Spleen (tissue), 11 donors: ENCODE data around the gene IFNA7. TPM values are rescaled to one million over a fixed set of nuclear protein-coding genes. Genes with fewer than 3 reads are reported as not detected.
"Not testable (repeated sequence)": the region's sequence is repeated elsewhere in the genome, so short reads cannot be mapped to it uniquely, and the experiment has no call there.

Experiments used
- DNase-seq: peaks from one replicate; pipeline ENCODE4 v3.0.0-alpha.2; 2020
- H3K27ac ChIP-seq, 8 donors: fragments of 200-600 bp; sonication (generic) in 7 of 8; 1 replicate in 4 of 8; 2 replicates in 4 of 8; pipeline versions ENCODE4 v1.5.0 to v1.8.0; 2016 to 2021; ENCODE audit warnings: inconsistent platforms in 4 of 8, mild to moderate bottlenecking in 4 of 8, moderate library complexity in 1 of 8
- H3K27me3 ChIP-seq, 7 donors: fragments of 200-600 bp; sonication (generic) in 6 of 7; replicated peaks in 1 of 7; 1 replicate in 4 of 7; 2 replicates in 3 of 7; pipeline versions ENCODE4 v1.5.0 to v1.8.0; 2016 to 2021; ENCODE audit warnings: inconsistent platforms in 3 of 7, mild to moderate bottlenecking in 1 of 7
- H3K36me3 ChIP-seq, 6 donors: fragments of 200-600 bp; sonication (generic) in 5 of 6; 1 replicate in 4 of 6; 2 replicates in 2 of 6; pipeline versions ENCODE4 v1.5.0 to v1.8.0; 2016 to 2021; ENCODE audit warnings: inconsistent platforms in 2 of 6
- H3K4me1 ChIP-seq, 6 donors: fragments of 200-600 bp; sonication (generic) in 5 of 6; 1 replicate in 3 of 6; 2 replicates in 3 of 6; pipeline versions ENCODE4 v1.5.0 to v1.8.0; 2016 to 2021; ENCODE audit warnings: inconsistent platforms in 3 of 6
- H3K4me3 ChIP-seq, 8 donors: fragments of 200-600 bp; sonication (generic) in 7 of 8; 1 replicate in 4 of 8; 2 replicates in 4 of 8; pipeline versions ENCODE4 v1.5.0 to v1.8.0; 2016 to 2021; ENCODE audit warnings: inconsistent platforms in 4 of 8, mild to moderate bottlenecking in 4 of 8, moderate library complexity in 2 of 8
- H3K9me3 ChIP-seq, 8 donors: fragments of 200-600 bp; sonication (generic) in 7 of 8; 1 replicate in 4 of 8; 2 replicates in 4 of 8; pipeline versions ENCODE4 v1.5.0 to v1.8.0; 2016 to 2021; ENCODE audit warnings: inconsistent platforms in 4 of 8
- CTCF ChIP-seq, 11 experiments: fragments of 200-600 bp in 7 of 11; fragments of 450-650 bp in 4 of 11; sonication (generic) in 4 of 11; IDR thresholded peaks in 8 of 11; conservative IDR thresholded peaks in 3 of 11; 1 replicate in 7 of 11; 2 replicates in 4 of 11; pipeline versions ENCODE4 v1.4.0 to v1.8.0; 2016 to 2021; ENCODE audit warnings: antibody characterized with exemption in 11 of 11, inconsistent platforms in 4 of 11, mild to moderate bottlenecking in 1 of 11
- POLR2A ChIP-seq, 3 donors: fragments of 450-650 bp; IDR thresholded peaks; one replicate each; pipeline ENCODE4 v1.5.1; 2017; ENCODE audit warnings: antibody characterized with exemption in 3 of 3, mild to moderate bottlenecking in 1 of 3
- POLR2AphosphoS5 ChIP-seq, 3 donors: sonication (generic); formaldehyde crosslinking; IDR thresholded peaks; one replicate each; pipeline ENCODE4 v1.5.1; 2017; ENCODE audit warnings: antibody characterized with exemption in 3 of 3
- WGBS, 5 donors: extraction: QIAGEN DNeasy Blood & Tissue Kit in 3 of 5; methylation state at CpG; one replicate each; pipeline versions ENCODE4 v1.1.5 to v1.1.7; 2013 to 2018; 5-methylcytosine and 5-hydroxymethylcytosine counted together
- intact Hi-C: fragments of 100-400 bp; cut with DNase I; formaldehyde crosslinking; loops from one replicate; pipeline ENCODE4 v1.15.0; 2023; ENCODE audit warnings: low total_unique reads
- polyA plus RNA-seq, 3 donors: library from polyadenylated mRNA; stranded (reverse); fragments of 200-250 nt; gene quantifications; one replicate each; pipeline ENCODE4 v1.2.1, GENCODE V29; 2013
- total RNA-seq, 7 donors: library from RNA; depleted of rRNA in 3 of 7; stranded (reverse); fragments of >200 nt in 3 of 7; fragmentation: NEBNext Ultra II Directional in 4 of 7; extraction: Animal tissue kit (Norgen Biotek cat#: 25700) in 4 of 7; gene quantifications; one replicate each; pipeline versions ENCODE4 v1.1.0 to v1.2.1, GENCODE V29; 2016 to 2021
- donor health status: healthy with polysubstance abuse.
- donor health status: DM: no; HTN: no; CAD: no; lungs with moderate emphysema.
- donor health status: DM: no; HTN: no; CAD: no.
- donor health status: Bipolar disorder and iron deficiency.
- donor health status: healthy.
- donor health status: DM: no; HTN: no; CAD: no.
- donor health status: DM: yes; HTN: yes; CAD: no.

The IFNA7 gene
- total and polyA plus RNA-seq, 10 donors = not detected

GRCh38 chr9:21174671-21175070 lies 27.3 kb downstream of the IFNA7 start:
- intact Hi-C loops = no loop called here
- DNase-seq = no peak
- no peak overlapping the region for H3K4me3 ChIP-seq
- TF ChIP-seq POLR2AphosphoS5 (IDR thresholded peaks at IDR 0.05) = no peak
- TF ChIP-seq POLR2A (IDR thresholded peaks at IDR 0.05) = no peak
- no peak for TF ChIP-seq CTCF (IDR thresholded peaks at IDR 0.05 in 8 of 11, conservative IDR thresholded peaks at IDR 0.05 in 3 of 11)
- no peak overlapping the region for H3K27ac ChIP-seq
- H3K9me3 ChIP-seq = no peaks in the 10 kb centered on the region
- no peaks in the 10 kb centered on the region for H3K4me1 ChIP-seq
- no peaks in the 10 kb centered on the region for H3K36me3 ChIP-seq
- no peaks in the 10 kb centered on the region for H3K27me3 ChIP-seq
- WGBS, 5 donors = 84 to 96% (median 92%) methylated on average over 2 of the region's 2 CpGs

GRCh38 chr9:21172156-21172555 lies 29.8 kb downstream of the IFNA7 start:
- intact Hi-C loops = no loop called here
- H3K4me1 ChIP-seq = no peaks in the 10 kb centered on the region
- no peaks in the 10 kb centered on the region for H3K36me3 ChIP-seq
- H3K4me3 ChIP-seq = no peak overlapping the region
- WGBS, 5 donors = 79 to 92% (median 82%) methylated on average over 3 of the region's 3 CpGs
- TF ChIP-seq POLR2AphosphoS5 (IDR thresholded peaks at IDR 0.05) (no peak), CTCF (IDR thresholded peaks at IDR 0.05 in 8 of 11, conservative IDR thresholded peaks at IDR 0.05 in 3 of 11) (no peak), POLR2A (IDR thresholded peaks at IDR 0.05) (no peak)
- H3K9me3 ChIP-seq = no peaks in the 10 kb centered on the region
- no peak for DNase-seq
- no peak overlapping the region for H3K27ac ChIP-seq
- no peaks in the 10 kb centered on the region for H3K27me3 ChIP-seq

- H3K4me3 ChIP-seq = no peak overlapping the region
Observed at GRCh38 chr9:21171351-21171750, 30.7 kb downstream of the IFNA7 start.

DNA sequence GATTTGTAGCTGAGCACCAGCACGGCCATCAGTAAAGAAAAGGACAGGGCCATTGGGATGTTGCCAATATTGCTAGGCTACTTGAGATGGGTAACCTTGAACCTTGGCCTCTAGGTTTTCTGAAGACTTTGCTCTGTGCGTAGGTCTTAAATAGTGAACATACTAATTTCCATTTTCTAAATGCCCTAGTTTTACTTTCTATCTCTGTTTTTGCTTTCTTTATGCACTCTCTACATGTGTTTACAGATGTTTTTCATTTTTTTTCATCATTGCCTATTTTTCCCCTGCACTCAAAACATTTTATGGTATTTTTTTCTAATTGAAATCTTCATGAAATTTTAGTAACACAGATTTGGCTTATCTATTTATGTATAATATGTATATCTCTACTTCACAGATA lies 35.4 kb downstream of the IFNA7 start, which contains the start of gene IFNA21:
Gene IFNA21, minus strand, starts transcription at position 101 of the 400 bp plus-strand sequence. Its CDS starts 48 bp downstream, at position 53.
- H3K27me3 ChIP-seq, H3K27ac ChIP-seq, H3K4me3 ChIP-seq, H3K9me3 ChIP-seq, DNase-seq, H3K4me1 ChIP-seq, H3K36me3 ChIP-seq, intact Hi-C loops: not testable (repeated sequence)
- WGBS, 5 donors = 78 to 92% (median 85%) methylated on average over 2 of the region's 2 CpGs

More at GRCh38 chr9:21171351-21171750, 30.7 kb downstream of the IFNA7 start:
- no peak for TF ChIP-seq POLR2AphosphoS5 (IDR thresholded peaks at IDR 0.05)
- TF ChIP-seq POLR2A (IDR thresholded peaks at IDR 0.05) = no peak
- no peak for TF ChIP-seq CTCF (IDR thresholded peaks at IDR 0.05 in 8 of 11, conservative IDR thresholded peaks at IDR 0.05 in 3 of 11)
- intact Hi-C loops = no loop called here
- no peaks in the 10 kb centered on the region for H3K4me1 ChIP-seq
- no peak for DNase-seq
- no peaks in the 10 kb centered on the region for H3K36me3 ChIP-seq
- 80 to 89% (median 87%) methylated on average over 1 of the region's 1 CpG for WGBS, 5 donors
- no peak overlapping the region for H3K27ac ChIP-seq
- H3K9me3 ChIP-seq = no peaks in the 10 kb centered on the region
- no peaks in the 10 kb centered on the region for H3K27me3 ChIP-seq

GRCh38 chr9:21165516-21165915 lies 36.5 kb downstream of the IFNA7 start:
- WGBS, 5 donors = 91 to 100% (median 93%) methylated on average over 1 of the region's 1 CpG
- Histone ChIP-seq H3K9me3 (no peaks in the 10 kb centered on the region), H3K4me1 (peaks cover 0 to 8% (median 2%) of the 10 kb centered on the region in 6 donors), H3K27ac (no peak overlapping the region), H3K27me3 (no peaks in the 10 kb centered on the region), H3K4me3 (no peak overlapping the region), H3K36me3 (no peaks in the 10 kb centered on the region)
- intact Hi-C loops = no loop called here
- no peak for DNase-seq
- TF ChIP-seq POLR2A (IDR thresholded peaks at IDR 0.05) (no peak), CTCF (IDR thresholded peaks at IDR 0.05 in 8 of 11, conservative IDR thresholded peaks at IDR 0.05 in 3 of 11) (no peak), POLR2AphosphoS5 (IDR thresholded peaks at IDR 0.05) (no peak)
